ENCODE measurements around the gene DNM3. TPM values are rescaled to one million over a fixed set of nuclear protein-coding genes. Genes with fewer than 3 reads are reported as not detected.

DNM3 gene
- total and polyA plus RNA-seq, 2 of the 8 experiments (the other 6 are each of a cell fraction or from before 2014, with no cell fraction given) = 2.0 to 8.5 TPM

DNA sequence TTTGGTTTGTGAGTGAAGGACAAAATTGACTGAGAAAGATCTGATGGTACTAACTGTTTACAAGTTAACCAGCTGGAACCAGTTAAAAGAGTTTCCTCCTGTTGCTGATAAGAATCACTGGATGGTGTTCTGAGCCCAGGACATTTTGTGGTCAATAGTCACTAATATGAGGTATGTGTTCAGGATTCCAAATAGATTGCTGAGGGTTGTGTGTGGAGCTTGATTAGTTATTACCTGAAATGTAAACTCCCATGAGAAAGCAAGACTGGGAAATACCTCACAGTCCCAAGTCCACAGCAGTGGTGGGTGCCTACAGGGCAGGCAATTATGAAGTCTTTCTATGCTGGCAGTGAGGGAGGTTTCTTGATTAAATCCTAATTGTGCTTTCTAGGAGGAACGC lies 164.6 kb downstream of the DNM3 start (continued):
- TF ChIP-seq CHD7 (IDR thresholded peaks at IDR 0.05; ENCODE audit: insufficient replicate concordance, low read length) = no peak

All from H1 (cell line).